ENCODE results near the gene PACS1. TPM values are rescaled to one million over a fixed set of nuclear protein-coding genes. Genes with fewer than 3 reads are reported as not detected.
A peak's percentile ranks its signal among the peaks of the same experiment; 100 is the strongest.

The PACS1 gene
- total RNA-seq, 2 experiments from 2014 or later: 76.3 to 78.3 TPM

DNA sequence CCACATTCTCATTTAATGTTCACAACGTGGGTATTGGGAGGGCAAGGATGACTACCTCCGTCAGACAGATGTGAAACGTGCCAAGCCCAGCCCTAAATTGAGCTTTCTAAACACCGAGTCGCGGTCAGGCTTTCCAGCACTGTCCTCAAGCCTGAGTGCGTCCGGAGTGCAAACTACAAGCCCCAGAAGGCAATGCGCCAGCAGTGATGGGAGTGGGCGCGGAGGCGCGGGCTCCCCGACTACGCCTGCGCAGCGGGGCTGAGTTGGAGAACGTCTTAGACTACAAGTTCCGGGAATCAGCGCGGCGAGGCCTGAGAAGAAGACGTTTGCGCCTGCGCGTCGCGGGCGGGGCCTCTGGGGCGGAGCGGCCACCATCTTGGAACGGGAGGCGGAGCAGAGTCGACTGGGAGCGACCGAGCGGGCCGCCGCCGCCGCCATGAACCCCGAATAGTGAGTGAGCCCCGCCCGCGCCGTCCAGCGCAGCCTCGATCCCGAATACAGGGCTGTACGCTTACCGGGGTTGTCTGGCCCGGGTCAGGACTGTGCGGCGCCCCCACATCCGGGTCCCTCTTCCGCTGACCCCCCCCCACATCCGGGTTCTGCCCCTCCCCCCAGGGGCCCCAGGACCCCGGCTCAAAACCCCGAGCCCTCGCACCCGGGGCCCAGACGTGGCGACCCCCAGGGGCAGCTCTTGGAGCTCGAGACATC is 198.3 kb downstream of the PACS1 start, which contains the start of gene RAB1B:
TSS of gene RAB1B (plus strand) at position 396 of the 708 bp plus-strand sequence. CDS start at position 437, 41 bp downstream.
- CTCF ChIA-PET: interaction anchor here (0.9 to 7.6 kb wide), 5 partner anchors 13 to 171 kb away, joined by 3 to 37 read pairs (median 4); partner anchors contain the start of gene YIF1A
- DNase-seq (peak; percentile 100), ATAC-seq (peak; percentile 87)
- Mint-ChIP-seq H3K4me1 (ENCODE audit: low read depth) (peaks cover 29% of the 10 kb centered on the region), H3K27ac (peak within 1 kb of the TSS; percentile 98), H3K27me3 (no peaks in the 10 kb centered on the region), H3K4me3 (peak within 1 kb of the TSS; percentile 91), H3K36me3 (ENCODE audit: low read depth) (peaks cover 43% of the 10 kb centered on the region), H3K9me3 (no peaks in the 10 kb centered on the region)
- intact Hi-C loops (cut with micrococcal nuclease): no loop called here
- TF ChIP-seq, protein P1, sequence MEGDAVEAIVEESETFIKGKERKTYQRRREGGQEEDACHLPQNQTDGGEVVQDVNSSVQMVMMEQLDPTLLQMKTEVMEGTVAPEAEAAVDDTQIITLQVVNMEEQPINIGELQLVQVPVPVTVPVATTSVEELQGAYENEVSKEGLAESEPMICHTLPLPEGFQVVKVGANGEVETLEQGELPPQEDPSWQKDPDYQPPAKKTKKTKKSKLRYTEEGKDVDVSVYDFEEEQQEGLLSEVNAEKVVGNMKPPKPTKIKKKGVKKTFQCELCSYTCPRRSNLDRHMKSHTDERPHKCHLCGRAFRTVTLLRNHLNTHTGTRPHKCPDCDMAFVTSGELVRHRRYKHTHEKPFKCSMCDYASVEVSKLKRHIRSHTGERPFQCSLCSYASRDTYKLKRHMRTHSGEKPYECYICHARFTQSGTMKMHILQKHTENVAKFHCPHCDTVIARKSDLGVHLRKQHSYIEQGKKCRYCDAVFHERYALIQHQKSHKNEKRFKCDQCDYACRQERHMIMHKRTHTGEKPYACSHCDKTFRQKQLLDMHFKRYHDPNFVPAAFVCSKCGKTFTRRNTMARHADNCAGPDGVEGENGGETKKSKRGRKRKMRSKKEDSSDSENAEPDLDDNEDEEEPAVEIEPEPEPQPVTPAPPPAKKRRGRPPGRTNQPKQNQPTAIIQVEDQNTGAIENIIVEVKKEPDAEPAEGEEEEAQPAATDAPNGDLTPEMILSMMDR (IDR thresholded peaks at IDR 0.05): no peak
- POLR2A ChIA-PET: interaction anchor here (0.6 to 6.4 kb wide), 11 partner anchors 10 to 161 kb away, joined by 3 to 76 read pairs (median 5); partner anchors contain the start of genes CD248 and CNIH2

DNA sequence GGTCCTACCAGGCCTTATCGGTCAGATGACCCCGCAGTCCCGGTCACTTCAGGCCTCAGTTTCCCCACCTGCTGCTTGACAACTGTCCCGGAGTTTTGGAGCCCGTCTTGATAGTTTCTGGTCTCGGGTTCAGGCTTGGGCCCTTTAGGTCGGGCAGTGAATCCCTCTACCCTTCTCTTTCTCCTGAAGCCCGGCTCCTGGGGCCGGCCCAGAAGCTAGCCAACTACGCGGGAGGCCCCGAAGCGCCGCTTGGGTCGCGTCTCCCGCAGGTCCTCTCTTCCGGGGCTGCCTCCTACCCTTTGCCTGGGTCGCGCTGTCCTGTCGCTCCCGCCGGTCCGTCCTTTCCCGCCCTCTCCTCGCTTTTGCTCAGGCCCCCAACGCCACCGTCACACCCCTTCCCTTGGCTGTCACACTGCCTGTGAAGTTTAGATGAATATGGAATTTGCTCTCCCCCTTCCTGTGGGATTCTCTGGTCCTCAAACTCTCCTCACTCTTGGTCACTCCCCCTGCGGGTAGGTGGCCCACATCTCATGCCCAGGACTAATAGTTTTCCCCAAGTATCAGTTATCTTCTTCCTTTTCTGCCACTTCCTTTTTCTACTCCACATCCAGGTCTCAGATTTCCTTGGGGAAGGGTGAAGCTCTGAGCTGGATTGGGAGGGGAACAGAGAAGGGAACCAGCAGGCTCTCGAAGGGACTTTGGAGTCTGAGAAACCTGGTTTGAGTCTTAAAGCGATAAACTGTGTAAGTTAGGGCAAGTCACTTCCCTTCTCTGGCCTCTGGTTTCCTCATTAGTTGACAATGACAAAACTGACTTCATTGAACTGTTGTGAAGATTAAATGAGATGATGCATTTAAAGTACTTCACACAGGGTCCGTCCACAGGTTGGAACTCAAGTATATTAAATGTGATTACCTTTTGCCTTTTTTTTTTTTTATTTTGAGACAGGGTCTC is 199.2 kb downstream of the PACS1 start:
- Mint-ChIP-seq H3K27ac (peak overlapping the region; percentile 98), H3K4me3 (peak overlapping the region; percentile 91), H3K36me3 (ENCODE audit: low read depth) (peaks cover 45% of the 10 kb centered on the region), H3K27me3 (no peaks in the 10 kb centered on the region), H3K4me1 (ENCODE audit: low read depth) (peaks cover 29% of the 10 kb centered on the region), H3K9me3 (no peaks in the 10 kb centered on the region)
- intact Hi-C loops (cut with micrococcal nuclease): no loop called here
- TF ChIP-seq, protein P1 (IDR thresholded peaks at IDR 0.05): peak; percentile 22
- ChIA-PET POLR2A (interaction anchor here (1.2 to 6.4 kb wide), 6 partner anchors 11 to 47 kb away, joined by 4 to 76 read pairs (median 6); partner anchors contain the start of gene CNIH2), CTCF (interaction anchor here (0.9 to 7.6 kb wide), 2 partner anchors 12 to 20 kb away, joined by 4 to 37 read pairs; partner anchors contain the start of gene YIF1A)
- peak; percentile 27 for DNase-seq
- ATAC-seq: no peak

GRCh38 chr11:66271816-66272215 is 201.7 kb downstream of the PACS1 start:
- Mint-ChIP-seq H3K27ac (peak overlapping the region; percentile 27), H3K9me3 (no peaks in the 10 kb centered on the region), H3K4me3 (no peak overlapping the region), H3K27me3 (no peaks in the 10 kb centered on the region), H3K36me3 (ENCODE audit: low read depth) (peaks cover 51% of the 10 kb centered on the region), H3K4me1 (ENCODE audit: low read depth) (peaks cover 29% of the 10 kb centered on the region)
- CTCF ChIA-PET: interaction anchor here (0.8 to 7.6 kb wide), 6 partner anchors 10 to 92 kb away, joined by 3 to 37 read pairs (median 4); partner anchors contain the start of gene YIF1A
- TF ChIP-seq, protein P1 (IDR thresholded peaks at IDR 0.05): no peak
- intact Hi-C loops (cut with micrococcal nuclease): no loop called here
- no peak for DNase-seq
- POLR2A ChIA-PET: interaction anchor here (3.0 to 6.4 kb wide), 2 partner anchors 9 to 12 kb away, joined by 8 to 76 read pairs; partner anchors contain the start of gene CNIH2
- ATAC-seq: no peak

DNA sequence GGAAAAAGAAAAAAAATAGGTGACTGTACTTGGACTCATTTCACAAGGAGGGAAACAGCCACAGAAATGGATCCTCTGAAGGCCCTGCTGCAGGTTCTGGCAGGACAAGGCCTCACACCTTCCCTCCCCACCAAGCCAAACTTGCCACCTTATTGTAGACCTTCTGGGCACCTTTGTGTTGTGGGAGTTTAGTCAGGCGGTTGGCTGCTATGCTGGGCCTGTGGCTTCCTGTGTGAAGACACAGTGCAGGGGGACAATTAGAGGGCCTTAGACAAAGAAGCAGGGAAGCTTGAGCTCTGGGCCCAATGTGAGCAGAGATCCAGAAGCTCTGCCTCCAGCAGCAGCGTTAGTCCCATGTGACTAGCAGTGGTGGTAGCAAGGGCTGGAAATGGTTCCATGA is 202.5 kb downstream of the PACS1 start:
- ChIA-PET CTCF (interaction anchor here (1.3 to 7.6 kb wide), 4 partner anchors 9 to 228 kb away, joined by 3 to 37 read pairs (median 5); partner anchors contain the start of gene YIF1A), POLR2A (interaction anchor here (1.4 to 6.4 kb wide), 3 partner anchors 8 to 94 kb away, joined by 3 to 76 read pairs (median 8); partner anchors contain the start of gene CNIH2)
- DNase-seq (no peak), ATAC-seq (no peak)
- no peaks in the 10 kb centered on the region for H3K9me3 Mint-ChIP-seq
- peaks cover 24% of the 10 kb centered on the region for H3K4me1 Mint-ChIP-seq (ENCODE audit: low read depth)
- no peaks in the 10 kb centered on the region for H3K27me3 Mint-ChIP-seq
- TF ChIP-seq, protein P1 (IDR thresholded peaks at IDR 0.05): no peak
- peaks cover 47% of the 10 kb centered on the region for H3K36me3 Mint-ChIP-seq (ENCODE audit: low read depth)
- peak overlapping the region; percentile 66 for H3K27ac Mint-ChIP-seq
- intact Hi-C loops (cut with micrococcal nuclease): no loop called here
- H3K4me3 Mint-ChIP-seq: no peak overlapping the region

Data from activated CD8-positive, alpha-beta T cell treated with anti-CD3 and anti-CD28 coated beads for 36 hours (primary cell).